HepG2 (cell line): ENCODE data around the gene URM1. TPM values are rescaled to one million over a fixed set of nuclear protein-coding genes. Genes with fewer than 3 reads are reported as not detected.
A peak's percentile ranks its signal among the peaks of the same experiment; 100 is the strongest.

Experiments used
- ARID4A ChIP-seq: sonication (generic); formaldehyde crosslinking; IDR thresholded peaks from 2 replicates; pipeline ENCODE4 v1.5.0; 2020; ENCODE audit warnings: mild to moderate bottlenecking, missing genetic modification reagents, borderline replicate concordance
- HNRNPL ChIP-seq: fragments of 200-400 bp; formaldehyde crosslinking; IDR thresholded peaks from 2 replicates; pipeline ENCODE4 v1.6.1; 2017; ENCODE audit warnings: mild to moderate bottlenecking, low read depth, low read length
- JUNB ChIP-seq: sonication (generic); formaldehyde crosslinking; IDR thresholded peaks from 2 replicates; pipeline ENCODE4 v1.8.0; 2022; ENCODE audit warnings: missing genetic modification reagents, mild to moderate bottlenecking, borderline replicate concordance
- MAFG ChIP-seq: sonication (generic); formaldehyde crosslinking; IDR thresholded peaks from 2 replicates; pipeline ENCODE4 v1.5.1; 2020; ENCODE audit warnings: mild to moderate bottlenecking, missing genetic modification reagents
- MED1 ChIP-seq: sonication (generic); formaldehyde crosslinking; IDR thresholded peaks from 2 replicates; pipeline ENCODE4 v1.4.0; 2020; ENCODE audit warnings: missing genetic modification reagents
- REL ChIP-seq: sonication (generic); formaldehyde crosslinking; conservative IDR thresholded peaks from 2 replicates; pipeline ENCODE4 v1.8.0; 2022; ENCODE audit warnings: mild to moderate bottlenecking, missing genetic modification reagents, moderate library complexity
- RFXANK ChIP-seq: IDR thresholded peaks from 2 replicates; pipeline ENCODE4 v1.6.1; 2016
- RXRA ChIP-seq: sonication (generic); formaldehyde crosslinking; IDR thresholded peaks from 2 replicates; pipeline ENCODE4 v1.5.1; 2020; ENCODE audit warnings: missing genetic modification reagents
- SMC3 ChIP-seq: IDR thresholded peaks from 2 replicates; pipeline ENCODE4 v1.6.1; 2011; ENCODE audit warnings: low read length, improper control_type of control experiment
- SRSF4 ChIP-seq: fragments of 200-400 bp; formaldehyde crosslinking; IDR thresholded peaks from one replicate; pipeline ENCODE4 v1.6.1; 2018; ENCODE audit warnings: mild to moderate bottlenecking, low read depth, low read length, moderate library complexity; ENCODE audit not compliant: poor library complexity, severe bottlenecking
- ZNF17 ChIP-seq: sonication (generic); formaldehyde crosslinking; IDR thresholded peaks from 2 replicates; pipeline ENCODE4 v1.5.0; 2020; ENCODE audit warnings: mild to moderate bottlenecking, missing genetic modification reagents
- ZNF543 ChIP-seq: sonication (generic); formaldehyde crosslinking; IDR thresholded peaks from 2 replicates; pipeline ENCODE4 v1.4.0; 2020; ENCODE audit warnings: mild to moderate bottlenecking, missing genetic modification reagents
- ZNF704 ChIP-seq: sonication (generic); formaldehyde crosslinking; IDR thresholded peaks from 2 replicates; pipeline ENCODE4 v1.8.1; 2023; ENCODE audit warnings: mild to moderate bottlenecking, inconsistent platforms, moderate library complexity, missing genetic modification reagents, borderline replicate concordance
- ZNF776 ChIP-seq: sonication (generic); formaldehyde crosslinking; IDR thresholded peaks from 2 replicates; pipeline ENCODE4 v1.4.0; 2020; ENCODE audit warnings: mild to moderate bottlenecking, missing genetic modification reagents
- polyA plus RNA-seq, 8 experiments: library from polyadenylated mRNA; depleted of rRNA in 3 of 8; stranded (reverse) in 7 of 8; unstranded in 1 of 8; fragments of >200 nt; fragmentation: Illumina TruSeq in 4 of 8; extraction: Trizol in 4 of 8; gene quantifications; 2 replicates each; pipeline versions ENCODE4 v1.2.1 to v1.2.3, GENCODE V29; 2011 to 2016; ENCODE audit warnings: low read depth in 4 of 8, missing spikeins in 1 of 8, mixed read lengths in 1 of 8; ENCODE audit not compliant: insufficient read depth in 1 of 8
- total RNA-seq, 5 experiments: library from RNA; depleted of rRNA; stranded (reverse); fragments of >200 nt; fragmentation: Illumina TruSeq; extraction: Trizol; gene quantifications; 2 replicates each; pipeline ENCODE4 v1.2.3, GENCODE V29; 2016; ENCODE audit warnings: low read depth in 1 of 5
- TF ChIP-seq, protein P1 (sequence below): sonication (generic); formaldehyde crosslinking; IDR thresholded peaks from 2 replicates; pipeline ENCODE4 v1.4.0; 2020; ENCODE audit warnings: low read depth, mild to moderate bottlenecking, missing genetic modification reagents

The URM1 gene
- total and polyA plus RNA-seq, 2 of the 13 experiments (the other 11 are each of a cell fraction or from before 2014, with no cell fraction given), result 37.1 to 41.3 TPM

DNA sequence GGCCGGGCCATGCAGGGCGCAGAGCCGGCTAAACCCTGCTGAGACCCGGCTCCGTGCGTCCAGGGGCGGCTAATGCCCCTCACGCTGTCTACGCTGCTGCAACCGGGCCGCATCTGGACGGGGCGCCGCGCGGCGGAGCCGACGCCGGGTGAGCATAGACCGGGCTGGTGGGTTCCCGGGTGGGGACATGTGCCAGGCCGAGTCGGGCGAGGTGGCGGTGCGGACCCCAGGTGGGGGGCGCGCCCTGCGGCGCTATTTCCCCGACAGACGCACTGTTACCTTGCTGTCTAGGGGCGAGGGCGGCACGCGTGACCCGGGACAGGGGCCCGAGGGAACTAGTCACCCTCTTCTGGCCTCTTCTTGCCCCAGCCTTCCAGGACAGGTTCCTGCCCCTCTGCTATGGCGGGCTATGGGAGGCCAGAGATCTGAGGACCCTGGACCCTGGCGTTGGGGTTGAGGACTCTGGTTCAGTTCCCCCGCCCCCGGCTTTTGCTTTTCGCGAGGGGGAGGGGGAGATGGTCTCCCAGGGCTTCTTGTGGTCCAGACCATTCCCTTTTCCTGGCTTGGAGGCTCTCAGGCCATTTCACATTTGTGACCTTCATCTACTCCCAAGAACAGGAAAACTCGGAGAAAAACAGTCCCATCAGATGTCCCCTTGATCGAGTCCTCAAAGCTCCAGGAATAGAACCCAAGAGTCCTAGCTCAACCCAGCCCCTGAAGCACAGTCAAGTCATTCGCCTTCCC lies 30.3 kb upstream of the URM1 start (continued):
- TF ChIP-seq ZNF543 (CRISPR knock-in tag) (0 out of 2 replicates have a peak, but pooled peaks have one; percentile 14), MED1 (CRISPR knock-in tag) (no peak), ZNF776 (CRISPR knock-in tag) (no peak), RFXANK (CRISPR knock-in tag) (no peak), SMC3 (no peak), ARID4A (CRISPR knock-in tag) (peak; percentile 61; the same call in 1 of the 2 replicates), MAFG (CRISPR knock-in tag) (no peak), JUNB (CRISPR knock-in tag) (no peak), REL (CRISPR knock-in tag) (no peak), ZNF704 (no peak), ZNF17 (CRISPR knock-in tag) (no peak), RXRA (CRISPR knock-in tag) (peak; percentile 18; the same call in 1 of the 2 replicates), SRSF4 (no peak), HNRNPL (no peak)
- TF ChIP-seq, protein P1, sequence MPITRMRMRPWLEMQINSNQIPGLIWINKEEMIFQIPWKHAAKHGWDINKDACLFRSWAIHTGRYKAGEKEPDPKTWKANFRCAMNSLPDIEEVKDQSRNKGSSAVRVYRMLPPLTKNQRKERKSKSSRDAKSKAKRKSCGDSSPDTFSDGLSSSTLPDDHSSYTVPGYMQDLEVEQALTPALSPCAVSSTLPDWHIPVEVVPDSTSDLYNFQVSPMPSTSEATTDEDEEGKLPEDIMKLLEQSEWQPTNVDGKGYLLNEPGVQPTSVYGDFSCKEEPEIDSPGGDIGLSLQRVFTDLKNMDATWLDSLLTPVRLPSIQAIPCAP (CRISPR knock-in tag), result no peak
